NCI-H2196 (cell line): Measurements from ENCODE around the gene BBLN.

Experiments
- DNase-seq: peaks from one replicate; lab custom pipeline; 2025; ENCODE audit not compliant: unreplicated experiment; lab: John Stamatoyannopoulos, UW

BBLN gene

DNA sequence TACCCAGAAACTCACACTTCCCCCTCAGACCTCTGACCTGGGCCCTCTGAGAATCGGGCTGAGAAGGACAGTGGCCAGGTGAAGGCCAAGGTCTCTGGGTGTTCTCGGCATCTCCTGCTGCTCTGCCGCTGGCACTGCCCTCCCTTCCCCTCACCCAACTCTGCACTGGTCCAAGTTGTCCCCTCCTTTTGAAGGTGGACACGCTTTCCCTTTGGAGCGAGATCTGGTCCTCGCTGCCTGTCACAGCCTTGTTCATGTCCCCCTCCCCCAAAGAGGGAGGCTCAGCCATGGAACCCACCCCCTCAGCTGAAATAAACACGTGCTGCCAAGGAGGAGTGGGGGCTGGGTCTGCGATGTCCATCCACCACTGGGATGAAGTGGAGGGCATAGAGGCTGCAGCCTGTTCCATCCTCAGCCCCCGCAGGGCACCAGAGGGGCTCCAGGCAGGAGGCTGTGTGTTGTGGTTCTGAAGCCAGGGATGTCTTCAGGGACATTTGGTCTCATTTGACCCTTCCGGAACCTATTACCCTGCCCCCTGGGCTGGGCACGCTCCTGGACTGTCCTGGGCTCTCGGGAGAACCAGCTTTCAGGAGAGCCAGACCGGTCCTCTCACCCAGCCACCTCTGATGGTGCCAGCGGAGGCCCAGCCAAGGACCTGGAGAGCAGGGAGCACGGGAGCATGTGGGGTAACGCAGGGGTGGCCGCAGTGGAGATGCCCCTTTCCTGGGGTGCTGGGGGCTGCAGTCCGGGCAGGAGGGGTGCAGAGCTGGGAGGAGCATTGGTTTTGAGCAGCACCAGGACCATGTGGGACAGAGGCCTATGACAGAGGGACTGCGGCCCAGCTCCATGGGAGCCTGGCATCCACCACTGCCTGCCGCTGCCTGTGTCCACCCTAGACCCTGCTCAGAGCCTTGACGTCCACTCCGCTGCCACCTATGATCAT, 15.6 kb upstream of the BBLN start:
- no peak for DNase-seq

DNA sequence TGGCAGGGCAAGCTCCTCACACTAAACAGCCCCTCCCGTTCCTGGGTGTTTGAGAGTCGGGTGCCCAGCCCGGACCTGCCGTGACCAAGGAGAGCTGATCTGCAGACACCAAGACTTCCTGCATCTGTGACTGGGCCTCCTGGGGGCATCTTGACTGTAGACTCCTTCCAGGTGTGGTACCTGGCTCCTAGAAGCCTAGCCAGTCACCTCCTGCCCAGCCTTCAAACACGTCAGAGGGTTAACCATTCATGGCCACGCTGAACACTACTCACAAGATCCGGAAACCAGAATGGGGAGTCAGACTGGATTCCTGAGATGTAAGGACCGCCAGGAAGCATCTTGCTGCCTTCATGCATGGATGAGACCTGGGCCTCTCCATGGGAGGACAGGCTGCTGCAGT, 14.5 kb upstream of the BBLN start:
- DNase-seq = no peak

DNA sequence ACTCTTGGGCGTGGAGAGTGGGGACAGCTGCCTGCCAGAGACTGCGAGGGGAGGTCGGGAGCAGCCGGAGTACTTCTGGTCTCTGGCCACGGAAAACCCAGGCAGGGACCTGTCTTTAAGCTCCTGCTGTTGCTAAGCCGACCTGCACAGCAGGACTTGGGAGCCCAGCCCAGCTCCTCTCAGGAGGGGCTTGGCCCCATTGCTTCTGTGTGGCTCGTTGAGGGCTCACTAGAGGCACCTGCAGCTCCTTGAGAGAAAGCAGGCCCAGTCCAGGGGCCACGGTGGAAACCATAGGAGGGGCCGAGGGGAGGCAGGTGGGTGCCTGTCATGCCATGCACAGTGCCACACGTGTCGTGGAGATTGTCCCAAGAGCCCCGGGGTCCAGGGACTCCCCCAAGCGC, 14.1 kb upstream of the BBLN start:
- DNase-seq = no peak

DNA sequence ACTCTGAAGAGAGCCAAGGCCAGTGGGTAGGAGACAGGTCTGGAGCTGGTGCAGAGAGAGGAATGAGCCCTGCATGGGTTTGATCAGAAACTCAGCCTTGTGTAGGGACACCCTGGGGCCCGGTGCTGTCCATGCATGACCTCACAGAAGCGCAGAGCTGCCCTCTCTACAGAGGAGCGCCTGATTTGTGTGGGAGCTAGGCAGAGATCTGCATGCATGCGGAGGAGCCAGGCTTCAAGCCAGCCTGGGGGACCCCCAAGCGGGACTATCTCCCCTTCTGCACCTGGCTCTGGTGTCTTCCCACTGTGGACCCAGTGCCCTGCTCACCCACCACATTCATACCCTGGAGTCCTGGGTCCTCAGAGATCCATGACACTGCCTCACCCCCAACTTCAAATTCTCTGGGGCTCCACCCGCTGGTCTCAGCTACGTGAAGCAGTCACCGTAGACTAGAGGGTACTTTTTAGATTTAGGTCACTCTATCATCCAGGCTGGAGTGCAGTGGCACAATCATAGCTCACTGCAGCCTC, 13.4 kb upstream of the BBLN start:
- no peak for DNase-seq

DNA sequence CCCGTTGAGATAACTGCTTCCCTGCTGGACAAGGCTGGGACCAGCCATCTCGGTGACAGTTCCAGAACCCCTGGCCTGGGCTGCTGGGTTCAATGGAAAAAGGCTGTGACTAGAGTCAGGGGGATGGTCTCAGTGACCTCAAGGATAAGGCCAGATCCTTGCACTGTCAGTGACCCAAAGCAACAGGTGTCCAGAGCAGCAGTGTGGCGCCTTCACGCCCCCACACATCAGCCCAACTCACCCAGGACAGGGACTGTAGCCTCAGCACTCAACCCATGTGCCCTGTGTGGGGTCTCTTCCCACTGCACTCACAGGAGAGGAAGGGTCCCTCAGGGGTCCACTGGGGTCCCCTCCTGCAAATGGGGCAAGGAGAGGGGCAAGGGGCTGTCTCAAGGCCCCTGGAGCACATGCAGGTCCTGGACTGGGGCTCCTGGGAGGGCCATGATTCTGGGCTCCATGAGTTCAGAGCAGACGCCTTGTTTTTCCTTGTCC, 11.5 kb upstream of the BBLN start:
- DNase-seq = no peak

DNA sequence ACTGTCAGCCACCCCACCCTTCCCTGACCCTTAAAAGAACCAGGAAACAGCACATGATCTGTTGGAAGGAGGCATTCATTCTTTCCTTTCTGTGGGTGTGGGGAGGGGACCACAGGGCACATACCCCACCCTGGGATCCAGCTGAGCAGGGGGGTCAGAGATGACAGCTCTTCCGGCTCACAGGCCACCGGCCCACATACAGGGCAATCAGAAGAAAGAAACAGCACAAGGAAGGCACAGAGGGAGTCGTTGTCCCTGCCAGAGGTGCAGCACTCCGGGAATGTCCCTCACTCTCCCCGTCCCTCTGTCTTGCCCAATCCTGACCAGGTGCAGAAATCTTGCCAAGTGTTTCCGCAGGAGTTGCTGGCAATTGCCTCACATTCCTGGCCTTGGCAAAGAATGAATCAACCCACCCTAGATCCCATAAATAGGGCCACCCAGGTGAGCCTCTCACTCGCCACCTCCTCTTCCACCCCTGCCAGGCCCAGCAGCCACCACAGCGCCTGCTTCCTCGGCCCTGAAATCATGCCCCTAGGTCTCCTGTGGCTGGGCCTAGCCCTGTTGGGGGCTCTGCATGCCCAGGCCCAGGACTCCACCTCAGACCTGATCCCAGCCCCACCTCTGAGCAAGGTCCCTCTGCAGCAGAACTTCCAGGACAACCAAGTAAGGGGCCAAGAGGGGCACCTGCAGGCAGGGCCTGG, 10.9 kb upstream of the BBLN start, which contains the start of gene LCN2:
Gene LCN2 (plus strand): TSS at position 453 of the 701 bp plus-strand sequence. CDS start 73 bp downstream, at position 526.
- no peak for DNase-seq

DNA sequence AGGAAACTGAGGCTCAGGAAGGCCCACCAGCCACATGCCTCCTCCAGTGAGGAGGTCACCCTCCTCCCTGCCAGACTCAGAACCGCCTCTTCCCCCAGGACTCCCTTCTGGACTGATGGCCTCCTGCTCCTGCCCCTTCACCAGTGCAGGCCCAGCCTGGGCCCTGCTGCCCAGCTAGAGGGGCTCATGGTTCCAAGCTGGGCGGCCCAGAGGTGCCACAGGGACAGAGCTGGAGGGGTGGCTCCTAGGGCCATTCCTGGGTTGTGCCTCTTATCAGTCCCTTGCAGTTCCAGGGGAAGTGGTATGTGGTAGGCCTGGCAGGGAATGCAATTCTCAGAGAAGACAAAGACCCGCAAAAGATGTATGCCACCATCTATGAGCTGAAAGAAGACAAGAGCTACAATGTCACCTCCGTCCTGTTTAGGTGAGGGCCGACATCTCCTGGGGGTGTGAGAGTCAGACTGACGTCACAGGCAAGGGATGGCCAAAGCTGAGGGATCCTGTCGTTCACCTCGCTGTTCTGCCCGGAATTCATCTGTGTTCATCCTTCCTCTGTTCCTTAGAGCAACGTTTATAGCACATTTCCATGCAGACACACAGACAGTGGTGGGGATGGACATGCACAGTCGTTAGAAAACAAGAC, 10.0 kb upstream of the BBLN start:
- no peak for DNase-seq

DNA sequence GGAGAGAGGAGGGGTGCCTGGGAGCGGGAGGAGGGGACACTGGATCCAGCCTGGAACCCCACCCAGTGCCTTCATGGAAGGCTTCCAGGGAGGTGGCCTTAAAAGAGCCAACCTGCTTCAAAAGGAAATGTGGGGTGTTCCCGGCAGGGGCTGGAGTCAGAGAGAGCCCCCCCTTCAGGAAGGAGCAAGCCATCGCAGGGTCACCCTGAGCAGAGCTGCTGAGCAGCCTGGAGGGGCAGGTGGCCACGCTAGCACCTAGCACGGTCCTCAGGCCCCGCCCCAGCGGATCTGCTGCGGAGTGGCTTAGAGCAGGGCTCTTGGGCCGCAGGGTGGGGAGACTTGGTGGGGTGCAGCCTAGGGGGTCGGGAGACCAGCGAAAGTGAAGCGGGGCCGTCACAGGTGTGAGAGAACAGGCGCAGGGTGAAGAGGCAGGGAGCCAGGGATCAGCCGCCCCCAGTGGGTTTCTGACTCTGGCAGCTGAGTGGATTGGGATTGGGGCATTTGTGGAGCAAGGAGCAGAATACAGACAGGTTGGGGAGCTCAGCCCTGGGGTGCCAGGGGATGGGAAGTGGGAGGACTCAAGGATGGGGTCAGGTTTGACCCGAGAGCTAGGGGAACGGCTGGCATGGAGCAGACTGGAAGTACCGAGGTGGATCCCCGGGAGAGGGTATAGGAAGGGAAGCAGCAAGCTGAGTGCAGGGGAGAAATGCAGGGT, 9.3 kb upstream of the BBLN start:
- DNase-seq = no peak

DNA sequence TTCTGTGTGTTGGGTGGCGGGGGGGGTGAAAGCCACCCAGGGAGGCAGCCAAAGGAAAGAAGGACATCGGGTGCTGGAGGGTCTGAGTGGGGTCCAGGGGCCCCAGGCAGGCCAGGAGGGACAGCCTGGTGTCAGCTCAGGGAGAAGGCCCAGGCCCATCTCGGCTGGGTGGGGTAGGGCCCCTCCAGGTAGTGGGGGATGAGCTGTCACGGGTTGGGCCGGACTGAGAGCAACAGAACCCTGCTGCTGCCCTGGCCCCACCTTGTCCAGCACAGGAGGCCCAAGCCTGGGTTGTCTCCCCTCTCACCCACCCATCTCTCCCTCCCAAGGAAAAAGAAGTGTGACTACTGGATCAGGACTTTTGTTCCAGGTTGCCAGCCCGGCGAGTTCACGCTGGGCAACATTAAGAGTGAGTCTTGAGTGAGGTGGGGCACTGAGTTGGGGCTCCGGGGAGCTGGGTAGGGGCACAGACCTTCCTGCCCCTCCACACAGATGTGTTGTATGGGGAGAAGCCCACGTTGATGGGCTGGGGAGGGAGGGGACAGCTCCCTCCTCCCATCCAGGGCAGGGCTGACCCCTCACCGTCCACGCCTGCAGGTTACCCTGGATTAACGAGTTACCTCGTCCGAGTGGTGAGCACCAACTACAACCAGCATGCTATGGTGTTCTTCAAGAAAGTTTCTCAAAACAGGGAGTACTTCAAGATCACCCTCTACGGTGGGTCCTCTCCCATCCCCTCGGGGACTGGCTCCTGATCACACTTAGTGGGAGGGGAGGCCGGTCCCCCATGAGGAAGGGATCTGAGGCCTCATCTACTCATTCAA, 8.5 kb upstream of the BBLN start:
- no peak for DNase-seq

DNA sequence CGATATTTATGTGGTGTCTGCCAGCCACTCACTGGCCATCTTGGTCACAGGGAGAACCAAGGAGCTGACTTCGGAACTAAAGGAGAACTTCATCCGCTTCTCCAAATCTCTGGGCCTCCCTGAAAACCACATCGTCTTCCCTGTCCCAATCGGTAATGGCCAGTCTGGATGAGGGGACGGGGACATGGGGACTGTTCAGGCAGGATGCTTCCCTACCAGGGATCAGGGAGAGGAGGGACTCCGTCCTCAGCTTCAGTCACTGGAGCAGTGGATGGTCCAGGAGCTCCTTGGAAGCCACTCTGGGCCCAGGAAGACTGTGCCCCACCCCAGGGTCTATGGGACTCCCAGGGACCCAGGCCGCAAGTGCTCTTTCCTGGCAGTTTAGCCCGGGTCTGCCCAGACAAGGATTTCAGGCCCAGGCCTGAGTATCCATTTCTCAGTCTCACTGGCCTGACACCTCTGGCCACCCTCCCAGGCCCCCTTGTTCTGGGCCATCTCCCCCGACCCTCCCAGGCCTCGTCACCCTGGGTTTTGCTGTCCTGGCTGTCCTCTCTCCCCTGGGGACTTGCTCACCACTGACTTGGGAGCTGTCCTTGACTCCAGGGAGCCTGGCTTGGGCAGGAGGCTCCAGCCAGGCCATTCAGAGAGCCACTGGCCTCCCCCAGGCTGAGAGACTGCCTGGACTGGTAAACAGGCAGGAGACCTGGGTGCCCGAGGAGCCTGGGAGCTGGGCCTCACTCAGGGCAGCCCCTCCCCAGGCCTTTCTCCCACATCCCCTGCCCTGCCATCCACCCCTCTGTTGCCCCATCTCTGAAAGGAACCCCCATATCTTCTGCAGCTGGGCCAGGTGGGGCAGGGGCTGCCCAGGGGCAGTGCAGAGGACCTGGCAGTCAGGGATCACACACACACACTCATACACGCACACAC, 7.7 kb upstream of the BBLN start:
- DNase-seq = no peak

DNA sequence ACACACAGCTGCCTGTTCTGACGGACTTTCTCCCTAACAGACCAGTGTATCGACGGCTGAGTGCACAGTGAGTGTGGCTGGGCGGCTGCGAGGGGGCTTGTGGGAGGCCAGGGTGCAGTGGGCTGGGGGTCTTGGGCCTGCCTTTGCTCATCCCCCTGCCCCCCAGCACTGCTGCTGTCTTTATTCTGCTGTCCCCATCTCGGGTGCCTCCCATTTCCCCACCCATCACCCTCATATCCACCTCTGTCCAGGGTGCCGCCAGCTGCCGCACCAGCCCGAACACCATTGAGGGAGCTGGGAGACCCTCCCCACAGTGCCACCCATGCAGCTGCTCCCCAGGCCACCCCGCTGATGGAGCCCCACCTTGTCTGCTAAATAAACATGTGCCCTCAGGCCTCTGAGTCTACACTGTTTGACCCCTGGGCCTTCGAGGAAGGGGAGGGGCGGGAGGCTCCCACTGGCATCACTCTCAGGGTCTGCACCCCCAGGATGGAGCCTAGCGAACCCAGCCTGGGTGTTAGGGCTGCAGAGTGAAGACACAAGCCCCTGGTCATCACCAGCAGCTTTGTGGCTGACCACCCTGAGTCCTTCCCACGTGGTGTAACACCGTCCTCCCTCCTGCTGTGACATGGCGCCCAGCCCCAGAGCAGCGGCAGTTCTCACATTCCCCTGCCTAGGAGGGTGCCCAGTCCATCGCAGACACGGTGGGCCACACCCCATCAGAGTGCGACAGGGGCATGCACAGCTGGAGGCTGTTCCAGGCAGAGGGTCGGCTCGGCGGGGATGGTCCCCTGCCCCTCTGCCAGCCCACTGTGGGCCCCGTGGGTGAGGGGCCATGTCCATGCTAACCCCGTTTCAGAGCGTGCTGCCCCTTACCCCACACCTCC, 6.8 kb upstream of the BBLN start:
- no peak for DNase-seq

DNA sequence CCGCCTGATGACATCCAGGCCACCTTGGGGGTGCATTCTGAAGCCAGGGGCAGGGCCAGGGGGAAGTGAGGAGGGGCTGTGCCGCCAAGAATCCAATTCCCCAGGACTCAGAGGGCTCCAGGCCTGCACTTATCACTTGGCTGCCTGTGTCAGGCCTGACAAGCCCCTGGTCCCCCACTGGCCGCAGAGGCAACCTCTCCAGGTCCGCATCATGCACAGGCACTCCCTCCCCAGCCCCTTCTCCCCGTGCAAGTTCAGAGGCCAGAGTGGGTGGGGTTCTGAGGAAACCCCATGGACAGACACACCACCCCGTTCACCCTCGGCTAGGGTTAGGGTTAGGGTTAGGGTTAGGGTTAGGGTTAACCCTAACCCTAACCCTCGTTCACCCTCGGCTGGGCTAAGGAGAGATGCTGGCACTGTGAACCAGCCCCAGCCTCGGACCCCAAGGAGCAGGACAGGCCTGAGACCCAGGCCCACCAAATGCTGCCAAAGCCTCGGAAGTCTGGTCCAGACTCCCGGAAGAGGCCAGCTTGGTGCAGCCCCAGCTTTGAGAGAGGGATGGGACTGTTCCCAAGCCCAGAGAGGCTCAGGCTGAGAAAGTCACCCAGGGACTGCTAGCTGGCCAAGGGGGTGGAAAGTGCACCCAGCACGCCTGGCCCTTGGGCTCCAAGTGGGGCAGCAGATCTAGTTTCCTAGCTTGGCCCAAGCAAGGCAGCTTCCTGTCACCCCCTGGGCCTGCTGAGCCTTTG, 5.9 kb upstream of the BBLN start:
- DNase-seq = no peak

DNA sequence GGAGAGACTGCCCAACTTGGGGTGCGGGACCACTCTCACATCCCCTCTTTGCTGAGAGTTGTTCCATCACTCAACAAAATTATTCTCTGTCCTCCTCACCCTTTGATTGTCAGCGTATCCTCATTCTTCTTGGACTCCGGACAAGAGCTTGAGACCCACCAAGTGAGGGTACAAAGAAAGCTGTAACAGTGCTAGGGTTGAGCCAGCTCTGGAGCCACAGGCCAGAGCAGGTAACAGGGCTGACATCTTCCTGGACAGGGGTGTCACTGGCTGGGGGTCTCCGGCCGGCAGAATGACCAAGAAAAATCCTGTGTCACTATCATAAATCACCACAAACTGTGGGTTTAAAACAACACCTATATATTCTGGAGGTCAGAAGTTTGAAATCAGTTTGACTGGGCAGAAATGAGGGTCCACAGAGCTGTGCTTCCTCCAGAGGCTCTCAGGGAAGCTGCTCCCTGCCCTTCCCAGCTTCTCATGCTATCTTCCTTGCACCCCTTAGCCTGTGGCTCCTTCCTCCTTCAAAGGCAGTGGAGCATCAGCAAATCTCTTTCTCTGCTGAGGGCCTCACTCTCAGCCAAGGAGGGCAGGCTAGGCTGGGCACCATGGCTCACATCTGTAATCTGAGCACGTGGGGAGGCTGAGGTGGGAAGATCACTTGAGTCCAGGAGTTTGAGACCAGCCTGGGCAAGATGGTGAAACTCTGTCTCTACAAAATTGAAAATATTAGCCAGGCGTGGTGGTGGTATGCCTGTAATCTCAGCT, 4.1 kb upstream of the BBLN start:
- no peak for DNase-seq

DNA sequence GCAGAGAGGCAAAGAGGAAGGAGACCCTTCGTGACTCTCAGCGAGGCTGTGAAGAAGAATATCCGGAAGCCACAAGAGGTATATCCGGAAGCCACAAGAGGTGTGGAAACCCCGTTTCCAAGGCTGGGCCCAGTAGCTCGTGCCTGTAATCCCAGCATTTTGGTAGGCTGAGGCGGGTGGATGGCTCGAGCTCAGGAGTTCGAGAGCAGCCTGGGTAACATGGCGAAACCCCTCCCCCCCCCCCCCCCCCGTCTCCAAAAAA, 612 bp upstream of the BBLN start:
- no peak for DNase-seq

DNA sequence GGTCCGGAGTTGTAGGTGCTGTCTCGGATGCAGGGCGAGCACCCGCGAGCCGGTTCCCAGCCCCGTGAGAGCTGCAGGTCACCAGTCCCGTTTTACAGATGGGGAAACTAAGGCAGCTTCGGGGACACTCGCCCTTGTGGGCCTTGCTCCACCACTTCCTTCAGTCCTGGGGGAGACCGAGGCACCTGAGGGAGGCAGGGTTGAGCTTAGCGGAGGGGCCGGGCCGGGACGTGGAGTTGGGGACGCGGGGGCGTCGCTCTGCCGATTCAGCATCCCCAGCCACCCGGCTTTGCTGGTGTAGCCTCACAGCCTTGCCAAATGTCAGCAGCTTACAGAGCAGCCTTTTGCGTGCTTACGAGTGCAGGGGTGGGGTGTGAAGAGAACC, 530 bp downstream of the BBLN start:
- DNase-seq = no peak

DNA sequence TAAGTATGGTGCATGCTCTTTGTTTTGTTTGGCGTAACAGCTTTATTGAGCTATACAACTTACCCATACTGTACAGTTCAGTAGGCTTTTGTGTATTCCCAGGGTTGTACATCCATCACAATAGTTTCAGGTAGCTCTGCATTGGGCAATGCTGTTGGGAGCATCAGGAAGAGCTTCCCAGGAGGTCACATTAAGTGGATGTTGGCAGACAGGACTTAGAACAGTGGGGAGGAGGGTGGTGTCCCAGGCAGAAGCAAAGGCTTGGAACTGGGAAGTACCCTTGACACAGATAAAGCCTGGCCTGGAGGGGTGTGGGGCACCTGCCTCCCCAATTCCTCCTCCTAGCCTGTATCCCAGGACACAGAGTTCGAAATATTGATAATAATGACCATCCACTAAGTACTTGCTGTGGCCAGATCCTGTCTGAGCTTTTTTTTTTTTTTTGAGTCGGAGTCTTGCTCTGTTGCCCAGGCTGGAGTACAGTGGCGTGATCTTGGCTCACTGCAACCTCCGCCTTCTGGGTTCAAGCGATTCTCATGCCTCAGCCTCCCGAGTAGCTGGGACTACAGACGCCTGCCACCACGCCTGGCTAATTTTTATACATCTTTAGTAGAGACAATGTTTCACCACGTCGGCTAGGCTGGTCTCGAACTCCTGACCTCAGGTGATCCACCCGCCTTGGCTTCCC, 1.3 kb downstream of the BBLN start:
- no peak for DNase-seq
